DMS153 (cell line): ENCODE data around the gene CHMP3.
"Not testable (repeated sequence)": the region's sequence is repeated elsewhere in the genome, so short reads cannot be mapped to it uniquely, and the experiment has no call there.

ENCODE experiments used
- DNase-seq: peaks from one replicate; lab custom pipeline; 2025; lab: John Stamatoyannopoulos, UW

CHMP3 gene

GRCh38 chr2:86549440-86549839 lies 13.8 kb downstream of the CHMP3 start:
- not testable (repeated sequence) for DNase-seq

DNA sequence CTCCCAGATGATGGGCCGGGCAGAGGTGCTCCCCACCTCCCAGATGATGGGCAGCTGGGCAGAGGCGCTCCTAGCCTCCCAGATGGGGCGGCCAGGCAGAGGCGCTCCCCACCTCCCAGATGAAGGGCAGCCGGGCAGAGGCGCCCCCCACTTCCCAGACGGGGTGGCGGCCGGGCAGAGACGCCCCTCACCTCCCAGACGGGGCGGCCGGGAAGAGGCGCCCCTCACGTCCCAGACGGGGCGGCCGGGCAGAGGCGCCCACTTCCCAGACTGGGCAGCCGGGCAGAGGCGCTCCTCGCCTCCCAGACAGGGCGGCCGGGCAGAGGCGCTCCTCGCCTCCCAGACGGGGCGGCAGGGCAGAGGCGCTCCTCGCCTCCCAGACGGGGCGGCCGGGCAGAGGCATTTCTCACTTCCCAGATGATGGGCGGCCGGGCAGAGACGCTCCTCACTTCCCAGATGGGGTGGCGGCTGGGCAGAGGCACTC lies 14.3 kb downstream of the CHMP3 start:
- not testable (repeated sequence) for DNase-seq

DNA sequence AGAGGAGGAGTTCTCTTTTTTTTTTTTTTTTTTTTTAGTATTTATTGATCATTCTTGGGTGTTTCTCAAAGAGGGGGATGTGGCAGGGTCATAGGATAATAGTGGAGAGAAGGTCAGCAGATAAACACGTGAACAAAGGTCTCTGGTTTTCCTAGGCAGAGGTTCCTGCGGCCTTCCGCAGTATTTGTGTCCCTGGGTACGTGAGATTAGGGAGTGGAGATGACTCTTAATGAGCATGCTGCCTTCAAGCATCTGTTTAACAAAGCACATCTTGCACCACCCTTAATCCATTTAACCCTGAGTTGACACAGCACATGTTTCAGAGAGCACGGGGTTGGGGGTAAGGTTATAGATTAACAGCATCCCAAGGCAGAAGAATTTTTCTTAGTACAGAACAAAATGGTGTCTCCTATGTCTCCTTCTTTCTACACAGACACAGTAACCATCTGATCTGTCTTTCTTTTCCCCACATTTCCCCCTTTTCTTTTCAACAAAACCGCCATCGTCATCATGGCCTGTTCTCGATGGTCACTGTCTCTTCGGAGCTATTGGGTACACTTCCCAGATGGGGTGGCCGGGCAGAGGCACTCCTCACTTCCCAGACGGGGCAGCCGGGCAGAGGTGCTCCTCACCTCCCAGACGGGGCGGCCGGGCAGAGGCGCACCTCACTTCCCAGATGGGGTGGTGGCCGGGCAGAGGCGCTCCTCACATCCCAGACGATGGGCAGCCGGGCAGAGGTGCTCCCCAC lies 14.9 kb downstream of the CHMP3 start:
- not testable (repeated sequence) for DNase-seq

GRCh38 chr2:86545296-86545924 lies 17.8 kb downstream of the CHMP3 start:
- not testable (repeated sequence) for DNase-seq

- DNase-seq: not testable (repeated sequence)
Measured at GRCh38 chr2:86544278-86545099, 18.8 kb downstream of the CHMP3 start.

- no peak for DNase-seq
Measured at GRCh38 chr2:86543793-86544192, 19.4 kb downstream of the CHMP3 start.

- DNase-seq: no peak
Measured at GRCh38 chr2:86543335-86543734, 19.9 kb downstream of the CHMP3 start.

- DNase-seq: no peak
Measured at GRCh38 chr2:86542814-86543213, 20.4 kb downstream of the CHMP3 start.

DNA sequence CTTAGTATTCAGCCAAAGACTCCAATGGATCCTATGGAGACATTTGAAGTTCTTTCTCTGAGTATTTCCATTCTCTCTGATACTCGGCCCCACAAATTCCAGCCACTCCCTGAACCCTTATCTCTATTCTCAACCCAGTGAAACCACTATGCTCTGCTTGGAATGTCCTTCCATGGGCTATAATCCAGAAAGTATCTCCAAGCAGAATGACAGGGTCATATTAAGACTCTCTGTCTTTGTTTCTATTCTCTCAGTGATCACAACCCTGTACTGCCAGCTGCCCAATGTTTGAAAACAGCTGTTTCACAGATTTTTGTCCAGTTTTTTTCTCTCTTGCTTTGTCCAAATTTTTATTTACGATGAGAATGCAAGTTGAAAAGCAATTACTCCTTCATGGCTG lies 21.9 kb downstream of the CHMP3 start:
- no peak for DNase-seq

- DNase-seq: no peak
Measured at GRCh38 chr2:86533589-86533988, 29.7 kb downstream of the CHMP3 start.

GRCh38 chr2:86525421-86526340 lies 37.6 kb downstream of the CHMP3 start:
- DNase-seq: no peak

GRCh38 chr2:86523491-86523890 lies 39.8 kb downstream of the CHMP3 start:
- DNase-seq: no peak

- DNase-seq: no peak
Measured at GRCh38 chr2:86522711-86523110, 40.5 kb downstream of the CHMP3 start.

- no peak for DNase-seq
Measured at GRCh38 chr2:86521922-86522321, 41.3 kb downstream of the CHMP3 start.

- no peak for DNase-seq
Measured at GRCh38 chr2:86520153-86520552, 43.1 kb downstream of the CHMP3 start.

DNA sequence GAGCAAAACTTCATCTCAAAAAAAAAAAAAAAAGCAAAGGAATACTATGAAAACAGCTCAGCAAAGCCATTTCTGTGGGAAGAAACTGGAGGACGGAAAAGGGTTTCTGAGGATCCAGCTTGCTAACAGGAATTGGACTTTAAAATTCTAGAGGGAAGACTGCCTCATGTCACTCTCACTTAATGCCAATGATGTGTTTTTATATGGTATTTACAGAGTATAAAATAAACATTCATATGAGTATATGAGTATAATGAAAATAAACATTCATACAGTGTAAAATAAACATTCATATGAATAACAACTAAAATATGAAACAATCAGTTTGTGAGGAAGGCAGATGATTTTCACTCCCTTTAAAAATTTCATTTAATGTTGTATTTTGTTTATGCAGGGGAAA lies 43.9 kb downstream of the CHMP3 start:
- no peak for DNase-seq

DNA sequence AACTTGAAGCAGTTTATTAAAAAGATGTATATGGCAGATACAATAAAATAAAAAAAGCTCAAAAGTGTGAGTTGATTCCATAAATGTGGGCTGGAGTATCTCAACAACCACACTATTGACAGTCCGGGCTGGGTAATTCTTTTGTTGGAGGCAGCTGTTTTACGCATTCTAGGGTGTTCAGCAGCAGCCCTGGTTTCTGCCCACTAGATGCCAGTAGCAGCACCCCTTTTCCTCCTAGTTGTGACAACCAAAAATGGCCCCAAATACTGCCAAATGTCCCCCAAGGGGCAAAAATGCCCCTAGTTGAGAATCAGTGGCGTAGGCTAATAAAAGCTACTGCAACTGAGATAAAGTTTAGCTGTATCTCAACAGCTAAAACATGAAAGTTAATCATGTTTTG lies 44.8 kb downstream of the CHMP3 start:
- DNase-seq: no peak

DNA sequence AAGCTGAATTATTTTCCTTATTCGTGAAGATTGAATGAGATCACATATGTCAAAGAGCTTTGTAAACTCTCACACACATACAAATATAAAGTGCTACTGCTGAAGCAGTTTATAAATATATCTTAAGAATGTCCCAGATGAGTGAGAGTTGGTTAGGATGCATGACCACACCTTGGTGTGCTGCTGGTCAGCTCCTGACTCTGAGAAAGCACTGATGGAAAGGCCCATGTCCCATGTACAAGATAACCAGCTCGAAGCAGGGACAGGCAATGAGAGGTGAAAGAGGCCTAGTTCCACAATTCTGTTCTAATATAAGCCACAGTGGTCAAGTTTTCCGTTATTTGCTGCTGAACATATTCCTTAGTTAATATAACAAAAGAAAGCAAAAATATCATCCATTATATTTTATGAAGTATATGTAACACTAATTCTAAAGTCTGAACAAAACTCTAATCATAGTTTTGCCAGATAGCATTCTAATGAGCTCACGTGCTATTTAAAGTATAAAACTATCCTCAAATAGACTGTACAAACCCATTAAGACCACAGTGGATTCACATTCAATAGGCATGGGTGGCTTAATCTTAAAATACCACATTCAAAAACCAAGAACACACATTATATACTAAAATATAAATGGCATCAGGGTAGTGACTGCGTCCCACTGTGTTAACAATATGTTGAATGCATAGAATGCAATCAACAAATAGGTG lies 49.1 kb downstream of the CHMP3 start:
- DNase-seq: no peak

- DNase-seq: no peak
Measured at GRCh38 chr2:86512892-86513291, 50.4 kb downstream of the CHMP3 start.

DNA sequence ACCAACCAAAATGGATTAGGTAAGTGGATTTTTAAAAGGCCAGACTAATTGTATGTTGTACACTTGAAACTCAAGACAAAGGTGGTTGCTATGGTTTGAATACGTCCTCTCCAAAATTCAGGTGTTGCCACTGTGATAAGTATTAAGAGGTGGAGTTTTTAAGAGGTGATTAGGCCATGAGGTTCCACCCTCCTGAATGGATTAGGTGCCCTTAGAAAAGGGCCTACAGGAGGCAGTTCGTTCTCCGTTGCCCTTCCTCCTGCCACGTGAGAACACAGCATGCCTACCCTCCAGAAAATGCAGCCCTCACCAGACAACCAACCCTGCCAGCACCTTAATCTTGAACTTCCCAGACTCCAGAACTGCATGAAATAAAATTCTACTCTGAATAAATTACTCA lies 51.2 kb downstream of the CHMP3 start:
- DNase-seq: no peak

- no peak for DNase-seq
Measured at GRCh38 chr2:86510436-86510933, 52.8 kb downstream of the CHMP3 start.
